GM18868 (cell line): Measurements from ENCODE around the gene EMID1.
"Not testable (repeated sequence)": the region's sequence is repeated elsewhere in the genome, so short reads cannot be mapped to it uniquely, and the experiment has no call there.

Source experiments
- ATAC-seq: cut with Tn5 transposase; IDR thresholded peaks from one replicate; pipeline ENCODE4 v1.9.1; 2021; ENCODE audit warnings: mild to moderate bottlenecking, moderate library complexity; ENCODE audit not compliant: unreplicated experiment

The EMID1 gene

DNA sequence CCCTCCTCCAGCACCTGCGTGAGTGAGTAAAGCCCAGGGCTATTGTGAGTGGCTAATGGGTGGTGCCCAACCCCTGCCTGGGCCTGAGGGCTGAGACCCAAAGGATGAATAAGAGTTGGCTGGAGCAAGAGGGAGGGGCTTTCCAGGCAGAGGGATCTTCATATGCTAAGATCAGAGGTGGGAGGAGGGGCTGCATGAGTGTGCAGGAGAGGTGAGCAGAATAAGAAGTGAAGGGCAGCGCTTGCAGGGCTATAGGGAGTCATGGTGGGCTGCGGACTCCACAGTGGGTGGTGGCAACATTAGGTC lies 3.9 kb downstream of the EMID1 start:
- no peak for ATAC-seq

DNA sequence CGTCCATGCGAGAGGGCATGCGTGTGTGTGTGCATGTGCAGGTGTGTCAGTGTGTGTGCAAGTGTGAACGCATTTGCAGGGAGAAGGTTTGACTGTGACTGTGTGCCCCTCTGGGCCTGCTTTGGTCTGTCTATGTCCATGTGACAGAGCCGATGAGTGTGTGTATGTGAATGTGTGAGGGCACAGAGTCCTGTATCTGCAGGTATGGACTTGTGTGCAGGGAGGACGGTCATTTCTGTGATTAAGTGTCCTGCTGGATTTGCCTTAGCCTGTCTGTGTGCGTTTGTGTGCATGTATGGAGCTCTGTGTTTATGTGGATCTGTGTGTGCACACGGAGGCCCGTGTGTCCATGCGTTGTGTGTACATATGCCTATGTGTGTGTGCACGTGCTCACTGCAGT lies 5.4 kb downstream of the EMID1 start:
- no peak for ATAC-seq

DNA sequence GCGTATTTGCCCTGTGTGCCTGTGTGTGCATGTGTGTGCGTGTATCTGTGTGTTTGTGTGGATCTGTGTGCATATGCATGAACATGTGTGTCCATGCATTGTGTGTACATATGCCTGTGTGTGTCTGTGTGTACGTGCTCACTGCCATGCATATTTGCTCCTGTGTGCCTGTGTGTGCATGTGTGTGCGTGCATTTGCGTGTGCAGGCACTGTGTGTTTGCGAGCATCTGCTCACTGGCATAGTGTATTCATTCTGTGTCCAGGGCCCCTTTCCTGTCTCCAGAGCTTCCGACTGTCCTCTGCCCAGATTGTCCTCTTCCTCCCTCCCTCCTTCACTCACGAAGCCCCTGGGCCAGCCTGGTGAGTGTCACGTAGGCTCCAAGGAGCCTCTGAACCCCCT lies 5.8 kb downstream of the EMID1 start:
- no peak for ATAC-seq

DNA sequence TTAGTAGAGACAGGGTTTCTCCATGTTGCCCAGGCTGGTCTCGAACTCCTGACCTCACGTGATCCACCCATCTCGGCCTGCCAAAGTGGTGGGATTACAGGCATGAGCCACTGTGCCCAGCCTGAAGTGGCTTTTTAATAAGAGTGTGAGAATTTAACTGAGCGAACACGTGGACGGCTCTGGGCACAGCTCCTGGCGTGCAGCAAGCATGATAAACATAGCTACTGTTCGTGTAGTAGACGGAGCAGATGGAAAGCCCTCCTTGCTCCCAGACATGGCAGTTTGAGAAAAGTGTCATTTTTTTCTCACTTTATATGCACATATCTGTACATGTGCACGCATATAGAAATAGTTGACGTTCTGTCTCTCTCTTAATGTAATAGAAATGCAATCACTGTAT lies 7.0 kb downstream of the EMID1 start:
- ATAC-seq = no peak

DNA sequence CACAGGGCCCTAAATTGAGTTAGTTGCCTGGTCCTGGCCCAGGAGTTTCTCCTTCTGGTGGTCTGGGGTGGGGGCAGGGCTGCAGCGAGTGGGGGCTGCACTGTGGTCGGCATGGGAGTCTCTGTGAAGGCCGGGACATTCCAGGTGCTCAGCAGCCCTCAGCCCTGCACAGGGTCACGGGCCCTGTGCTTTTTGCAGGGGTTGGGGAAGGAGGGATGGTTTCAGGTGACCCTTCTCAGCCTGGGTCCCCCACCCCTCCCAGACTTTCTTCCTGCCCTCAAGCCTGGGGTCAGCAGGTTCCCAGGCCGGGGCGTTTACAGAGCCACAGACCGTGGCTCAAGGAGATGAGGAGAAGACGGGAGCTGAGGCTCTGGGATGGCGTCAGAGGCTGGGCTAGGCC lies 7.8 kb downstream of the EMID1 start:
- no peak for ATAC-seq

DNA sequence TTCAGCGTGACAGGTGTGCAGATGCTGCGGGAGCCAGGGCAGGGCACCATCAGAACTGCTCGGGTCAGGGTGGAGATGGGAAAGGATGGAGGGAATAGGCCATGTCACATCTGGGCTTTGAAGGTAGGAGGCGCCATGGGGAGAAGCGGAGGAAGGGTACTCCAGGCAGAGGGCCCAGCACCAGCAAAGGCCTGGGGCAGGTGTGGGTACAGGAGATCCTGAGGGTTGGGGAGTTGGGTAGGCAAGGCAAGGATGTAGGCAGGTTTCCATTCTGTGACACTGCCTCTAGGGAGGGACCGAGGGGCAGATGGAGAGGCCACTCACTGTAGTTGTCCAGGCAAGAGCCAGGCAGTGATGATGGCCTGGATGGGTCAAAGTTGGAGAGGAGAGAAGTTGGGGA lies 8.5 kb downstream of the EMID1 start:
- no peak for ATAC-seq

DNA sequence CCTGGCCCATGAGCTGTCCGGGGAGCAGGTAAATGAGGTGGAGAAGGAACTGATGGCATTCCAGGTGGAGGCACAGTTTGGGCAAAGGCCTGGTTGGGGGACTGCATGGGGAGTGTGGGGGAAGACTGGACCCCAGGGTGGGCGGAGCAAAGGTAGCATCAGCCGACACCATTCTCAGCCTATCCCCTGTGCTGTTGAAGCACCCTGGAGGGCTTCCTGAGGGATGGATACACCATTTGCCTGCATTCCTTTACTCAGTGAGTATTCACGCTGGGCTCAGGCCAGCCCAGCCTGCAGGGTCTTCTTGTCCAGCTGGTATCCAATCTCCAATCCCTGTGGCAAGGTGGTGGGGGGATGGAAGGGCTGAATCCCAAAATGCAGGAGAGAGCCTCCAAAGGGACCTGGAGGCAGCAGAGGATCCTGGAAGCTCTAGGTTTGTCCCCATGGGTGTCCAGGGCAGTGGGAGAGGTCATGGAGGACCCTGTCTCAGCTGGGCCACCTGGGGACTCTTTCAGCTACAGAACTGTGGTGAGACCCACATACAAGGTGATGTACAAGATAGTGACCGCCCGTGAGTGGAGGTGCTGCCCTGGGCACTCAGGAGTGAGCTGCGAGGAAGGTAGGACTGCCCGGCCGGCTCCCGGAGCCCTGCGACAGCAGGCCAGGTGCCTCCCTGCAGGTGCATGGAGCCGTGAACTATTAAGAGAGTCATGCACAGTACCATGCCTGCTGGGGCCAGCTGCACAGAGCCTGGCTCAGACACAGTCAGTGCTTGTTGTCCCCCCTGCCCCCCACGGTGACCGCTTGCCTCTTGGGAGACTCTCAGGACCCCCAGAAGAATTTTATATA lies 9.5 kb downstream of the EMID1 start:
- ATAC-seq = no peak

DNA sequence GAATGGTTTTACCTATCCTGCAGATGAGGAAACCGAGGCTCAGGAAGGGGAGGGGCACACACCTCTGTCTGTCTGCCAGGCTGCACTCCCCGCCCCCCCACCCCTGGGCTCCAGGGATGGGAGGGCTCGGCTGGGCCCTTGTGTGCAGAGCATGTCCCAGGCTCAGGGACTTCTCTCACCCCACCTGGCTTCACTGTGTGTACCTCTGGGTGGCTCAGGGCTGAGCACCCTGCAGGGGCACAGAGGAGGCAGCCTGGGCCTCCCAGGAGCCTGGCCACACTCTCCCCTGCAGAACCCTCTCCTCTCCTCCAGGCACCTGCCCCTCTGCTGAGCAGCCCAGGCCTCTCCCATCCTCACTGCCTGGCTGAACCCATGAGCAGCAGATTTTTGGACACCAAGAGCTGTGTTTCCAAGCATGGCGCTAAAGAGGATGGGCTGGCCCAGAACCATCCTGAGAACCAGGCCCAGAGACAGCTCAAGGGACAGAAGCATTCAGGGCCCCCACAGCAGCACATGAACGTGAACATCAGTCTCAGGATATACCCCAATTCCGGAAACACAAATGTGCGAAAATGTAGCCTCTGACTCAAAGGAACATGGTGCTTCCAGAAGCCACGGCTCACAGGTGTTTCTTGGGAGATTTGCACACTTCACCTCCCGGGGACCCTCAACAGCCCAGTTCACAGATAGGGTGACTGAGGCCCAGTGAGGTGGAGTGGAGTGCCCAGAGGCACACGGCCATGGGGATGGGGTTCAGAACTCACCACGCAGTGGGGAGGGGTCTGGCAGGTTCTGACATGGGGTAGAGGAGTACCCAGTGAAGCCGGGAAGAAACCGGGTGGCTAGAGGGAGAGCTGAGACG lies 10.5 kb downstream of the EMID1 start:
- ATAC-seq = no peak

DNA sequence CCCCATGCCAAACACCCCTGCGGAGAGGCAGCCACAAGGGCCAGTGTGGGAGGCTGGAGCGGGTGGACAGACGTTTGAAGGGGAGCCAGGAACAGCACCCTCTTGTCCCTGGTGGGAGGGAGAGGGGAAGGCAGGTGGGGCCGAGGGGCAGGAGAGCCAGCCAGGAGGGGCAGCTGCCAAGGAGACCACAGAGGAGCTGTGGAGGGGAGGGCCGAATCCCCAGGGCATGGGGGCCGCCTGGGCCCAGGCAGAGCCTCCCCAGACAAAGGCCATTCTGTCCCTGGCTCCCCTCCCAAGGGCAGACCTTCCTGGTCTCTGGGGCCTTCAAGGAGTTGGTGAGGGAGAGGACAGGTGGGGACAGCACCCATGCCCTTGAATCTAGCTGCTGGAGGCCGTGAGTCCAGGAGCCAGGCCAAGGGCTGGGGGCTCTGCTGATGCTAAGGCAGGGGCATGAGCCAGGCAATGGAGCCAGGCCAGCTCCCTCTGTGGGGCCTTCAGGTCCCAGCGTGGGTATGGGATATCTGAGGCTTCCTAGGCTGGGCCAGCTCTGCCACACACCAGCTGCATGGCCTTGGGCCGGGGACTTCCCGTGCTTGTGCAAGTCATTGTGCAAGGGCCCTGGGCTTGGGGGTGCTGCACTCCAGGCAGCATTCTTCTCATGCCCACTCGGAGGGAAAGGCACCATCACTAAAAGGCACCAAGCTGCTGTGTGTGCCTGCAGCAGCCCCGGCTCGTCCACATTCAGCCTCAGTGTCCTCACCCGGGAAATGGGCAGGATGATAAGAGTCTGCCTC lies 11.4 kb downstream of the EMID1 start:
- ATAC-seq = no peak

DNA sequence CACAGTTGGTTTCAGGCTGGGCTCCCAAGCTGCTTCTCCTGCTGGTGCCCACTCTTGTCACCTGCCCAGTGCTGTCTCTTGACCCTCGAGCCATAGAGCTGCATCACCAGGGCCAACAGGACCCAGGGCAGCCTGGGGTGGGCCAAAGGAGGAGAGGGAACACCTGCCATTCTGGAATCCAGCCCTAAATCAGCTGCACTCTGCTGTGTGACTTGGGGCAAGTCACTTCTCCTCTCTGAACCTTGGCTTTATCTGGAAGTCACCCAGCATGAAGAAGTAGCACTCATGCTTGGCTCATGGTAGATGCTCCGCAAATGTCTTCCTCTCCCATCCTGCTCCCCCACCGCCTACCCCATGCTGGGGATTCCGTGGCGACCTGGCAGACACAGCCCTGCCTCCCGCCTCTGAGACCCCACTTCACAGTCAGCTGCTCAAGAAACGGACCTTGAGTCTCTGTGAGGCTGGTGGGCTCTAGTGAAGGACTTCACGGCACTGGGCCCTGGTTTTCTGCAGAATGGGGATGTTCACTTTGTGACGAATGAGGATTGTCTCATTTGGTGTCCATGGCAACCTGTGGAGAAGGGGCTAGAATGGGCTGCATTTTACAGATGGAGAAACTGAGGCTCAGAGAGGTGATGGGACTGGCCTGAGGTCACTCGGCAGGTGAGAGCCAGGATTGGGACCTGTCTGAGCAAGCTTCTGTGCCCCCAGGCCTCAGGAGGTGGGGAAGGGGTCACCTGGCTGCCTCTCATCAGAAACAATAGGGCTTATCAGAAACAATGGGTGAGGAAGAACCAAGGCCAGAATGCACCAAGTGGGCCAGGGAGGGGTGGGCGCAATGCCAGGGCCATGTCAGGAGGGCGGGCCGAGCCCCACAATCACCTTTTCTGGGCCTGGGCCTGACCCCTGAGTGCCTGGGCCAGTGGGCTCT lies 12.4 kb downstream of the EMID1 start:
- no peak for ATAC-seq

DNA sequence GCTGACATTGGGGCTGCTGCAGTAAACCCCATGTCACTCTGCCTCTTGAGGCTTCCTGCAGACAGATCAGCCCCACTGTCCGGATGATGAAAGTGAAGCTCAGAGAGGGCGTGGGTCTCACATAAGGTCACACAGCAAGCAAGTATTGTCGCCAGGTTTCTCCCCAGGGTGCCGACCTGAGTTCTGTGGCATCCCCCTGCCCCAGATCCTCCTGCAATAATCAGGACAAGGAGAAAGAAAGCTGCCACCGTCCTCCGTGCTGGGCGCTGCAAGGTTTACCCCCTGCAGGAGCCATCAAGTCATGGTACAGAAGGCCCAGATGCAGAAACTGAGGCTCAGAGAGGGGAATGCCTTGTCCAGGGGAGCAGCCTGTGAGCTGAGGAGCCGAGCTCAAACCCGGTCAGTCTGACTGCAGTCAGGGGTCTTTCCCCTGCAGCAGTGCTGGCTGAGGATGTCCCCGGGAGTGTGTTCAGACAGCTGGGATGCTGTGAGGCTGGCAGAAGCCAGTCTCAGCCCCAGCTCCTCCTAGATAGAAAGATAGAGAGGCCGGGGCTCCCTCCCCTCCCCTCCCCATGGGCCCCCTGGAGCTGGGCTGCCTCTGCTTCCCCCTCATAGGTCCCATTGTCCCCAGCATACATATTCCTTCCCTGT lies 13.2 kb downstream of the EMID1 start:
- no peak for ATAC-seq

DNA sequence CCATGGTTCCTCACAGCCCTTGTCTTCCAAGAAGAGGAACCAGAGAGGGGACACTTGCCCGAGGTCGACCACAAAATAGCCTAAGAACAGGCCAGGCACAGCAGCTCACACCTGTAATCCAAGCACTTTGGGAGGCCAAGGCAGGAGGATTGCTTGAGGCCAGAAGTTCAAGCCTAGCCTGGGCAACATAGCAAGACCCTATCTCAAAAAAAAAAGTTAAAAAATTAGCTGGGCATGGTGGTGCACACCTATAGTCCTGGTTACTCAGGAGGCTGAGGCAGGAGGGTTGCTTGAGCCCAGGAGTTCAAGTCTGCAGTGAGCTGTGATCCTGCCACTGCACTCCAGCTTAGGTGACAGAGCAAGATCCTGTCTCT lies 13.7 kb downstream of the EMID1 start:
- ATAC-seq = not testable (repeated sequence)

DNA sequence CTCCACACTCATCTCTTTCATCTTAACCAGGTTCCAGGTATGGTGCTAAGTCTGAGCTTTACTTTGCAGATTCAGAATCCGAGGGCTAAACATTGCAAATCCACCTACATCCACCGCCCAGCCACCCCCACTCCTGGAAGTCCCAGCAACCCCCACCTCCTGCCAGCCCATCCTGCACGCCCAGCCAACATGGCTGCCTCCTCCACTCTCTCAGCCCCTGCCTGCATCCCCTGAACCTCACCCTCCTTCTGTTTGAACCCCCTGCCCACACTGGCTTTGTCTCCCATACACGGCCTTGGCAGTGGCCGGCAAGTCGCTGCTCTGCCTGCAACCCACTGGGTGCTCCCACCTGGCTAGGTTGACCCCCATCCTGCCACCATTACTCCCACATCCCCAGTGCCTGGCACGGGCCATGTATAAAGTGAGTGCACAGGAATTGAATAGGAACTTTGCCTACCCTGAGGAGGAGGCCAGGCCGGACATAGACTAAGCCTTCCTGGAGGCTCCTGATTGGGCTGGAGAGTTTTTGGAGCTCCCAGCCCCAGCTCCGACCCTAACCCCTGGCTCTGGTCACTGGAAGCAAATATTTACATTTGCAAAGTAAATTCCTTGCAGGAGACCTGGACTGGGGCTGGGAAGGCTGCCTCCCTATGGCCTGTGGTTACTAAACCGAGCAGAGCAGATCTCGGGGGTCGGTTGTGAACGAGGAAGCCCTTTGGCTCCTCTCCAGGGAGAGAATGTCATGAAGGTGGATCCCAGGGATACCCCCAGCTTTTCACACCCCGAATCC lies 14.4 kb downstream of the EMID1 start:
- no peak for ATAC-seq

DNA sequence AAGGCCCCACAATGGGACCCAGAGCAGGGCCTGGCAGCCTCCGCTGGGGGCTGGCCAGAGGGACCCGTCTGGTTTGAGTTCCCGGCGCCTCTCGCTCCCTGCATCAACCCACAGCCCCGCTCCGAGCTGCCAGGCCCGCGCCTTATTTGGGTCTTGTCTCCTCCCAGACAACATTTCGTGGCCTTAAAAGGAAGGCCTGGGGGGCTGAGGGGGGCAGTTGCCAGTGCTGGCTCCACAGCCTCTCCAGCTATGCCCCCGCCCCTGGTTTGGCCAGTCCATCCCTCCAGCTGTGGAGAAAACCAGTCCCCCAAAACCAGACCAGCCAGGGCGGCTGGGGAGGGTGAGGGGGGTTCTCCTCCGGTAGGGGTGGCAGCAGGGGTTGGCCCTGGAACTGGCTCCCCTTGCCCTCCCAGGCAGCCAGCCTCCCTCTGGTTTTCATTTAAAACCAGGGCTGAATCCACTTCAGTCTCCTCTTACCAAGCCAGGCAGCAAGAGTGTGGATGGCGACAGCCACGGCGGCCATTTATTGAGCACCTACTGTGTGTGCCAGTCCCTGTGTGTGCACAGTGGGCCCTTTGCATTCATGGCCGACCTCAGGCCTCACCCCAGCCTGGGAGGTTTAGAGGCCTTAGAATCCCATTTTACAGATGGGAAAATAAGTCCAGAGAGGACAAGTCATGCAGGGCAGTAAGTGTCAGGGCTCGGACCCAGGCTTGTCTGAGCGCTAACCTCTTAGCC lies 18.6 kb downstream of the EMID1 start:
- no peak for ATAC-seq

DNA sequence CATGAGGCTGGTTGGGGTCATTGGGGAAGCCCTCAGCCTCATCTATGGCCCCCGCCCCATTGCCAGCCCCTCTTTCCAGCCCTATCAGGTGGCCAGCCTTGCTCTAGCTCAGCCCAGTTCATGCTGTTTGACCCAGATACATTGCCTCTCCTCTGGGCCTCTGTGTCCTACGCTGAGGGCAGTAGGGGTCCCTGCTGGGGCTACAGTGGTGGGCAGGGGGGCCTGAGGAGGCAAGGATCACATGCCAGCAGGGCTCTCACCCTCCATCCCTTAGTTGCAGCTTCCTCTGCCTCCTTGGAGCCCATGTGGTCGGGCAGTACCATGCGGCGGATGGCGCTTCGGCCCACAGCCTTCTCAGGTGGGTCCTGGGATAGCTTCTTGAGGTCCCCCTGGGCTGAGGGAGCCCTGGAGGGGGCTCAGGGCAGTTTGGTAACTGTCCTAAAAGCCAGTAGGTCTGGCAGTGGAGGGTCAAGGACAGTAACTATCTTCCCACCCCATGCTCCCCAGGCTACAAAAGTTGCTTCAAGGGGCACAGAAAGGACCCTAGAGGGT lies 19.2 kb downstream of the EMID1 start:
- ATAC-seq = no peak

DNA sequence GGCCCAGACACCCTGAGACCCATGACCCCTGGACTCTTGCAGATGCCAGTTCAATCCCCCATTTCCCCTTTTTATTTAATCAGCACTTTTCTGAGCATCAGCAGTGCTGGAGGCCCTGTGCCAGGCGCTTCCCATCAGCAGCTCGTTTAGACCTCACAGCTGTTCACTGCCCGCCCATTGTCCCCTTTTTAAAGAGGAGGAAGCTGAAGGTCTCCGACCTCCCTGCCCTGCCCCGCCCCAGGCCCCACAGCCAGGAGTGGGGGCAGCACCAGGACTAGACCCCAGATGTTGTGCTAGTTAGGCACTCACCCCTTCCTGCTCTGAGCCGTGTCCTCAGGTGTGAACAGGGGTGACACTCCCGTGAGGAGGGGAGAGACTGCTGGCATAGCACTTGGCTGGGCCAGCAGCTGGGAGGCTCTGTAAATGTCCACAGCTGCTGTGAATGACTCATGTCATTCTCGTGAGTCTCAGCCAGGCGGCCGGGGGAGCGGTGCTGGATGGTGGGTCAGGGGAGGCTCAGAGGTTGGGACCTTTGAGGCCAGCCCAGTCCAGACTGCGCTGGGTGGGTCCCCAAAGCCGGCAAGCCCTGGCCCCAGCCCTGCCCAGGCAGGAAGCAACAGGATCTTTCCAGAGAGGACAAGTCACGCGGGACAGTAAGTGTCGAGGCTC lies 19.9 kb downstream of the EMID1 start:
- no peak for ATAC-seq

DNA sequence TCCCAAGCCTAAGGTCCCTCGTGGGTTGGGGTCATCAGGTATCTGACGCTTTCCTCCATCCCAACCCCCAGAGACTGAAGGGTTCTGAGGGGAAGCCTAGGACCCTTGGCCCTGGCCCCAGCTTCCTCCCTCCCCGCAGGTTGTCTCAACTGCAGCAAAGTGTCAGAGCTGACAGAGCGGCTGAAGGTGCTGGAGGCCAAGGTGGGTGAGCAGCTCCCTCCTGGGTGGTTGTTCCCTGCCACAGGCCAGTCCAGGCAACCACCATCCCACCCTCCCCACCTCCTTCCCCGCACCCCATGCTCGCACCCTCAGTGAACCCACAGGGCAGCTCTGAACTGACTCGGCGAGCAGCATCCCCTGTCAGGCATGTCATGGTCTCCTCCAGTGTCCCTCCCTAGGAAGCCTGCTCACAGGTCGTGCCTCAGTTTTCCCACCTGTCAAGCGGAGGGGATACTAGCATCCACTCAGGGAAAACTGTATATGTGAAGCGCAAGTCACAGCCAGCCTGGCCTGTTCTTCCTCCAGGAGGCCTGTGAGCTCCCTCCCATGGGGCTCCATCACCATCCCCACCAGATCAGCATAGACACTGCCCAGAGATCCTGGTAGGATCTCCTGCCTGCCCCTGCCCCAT lies 20.8 kb downstream of the EMID1 start:
- no peak for ATAC-seq
